NCI-H345 (cell line): ENCODE results near the gene GNG12.

Experiments used
- DNase-seq: peaks from one replicate; lab custom pipeline; 2025; lab: John Stamatoyannopoulos, UW

The GNG12 gene

DNA sequence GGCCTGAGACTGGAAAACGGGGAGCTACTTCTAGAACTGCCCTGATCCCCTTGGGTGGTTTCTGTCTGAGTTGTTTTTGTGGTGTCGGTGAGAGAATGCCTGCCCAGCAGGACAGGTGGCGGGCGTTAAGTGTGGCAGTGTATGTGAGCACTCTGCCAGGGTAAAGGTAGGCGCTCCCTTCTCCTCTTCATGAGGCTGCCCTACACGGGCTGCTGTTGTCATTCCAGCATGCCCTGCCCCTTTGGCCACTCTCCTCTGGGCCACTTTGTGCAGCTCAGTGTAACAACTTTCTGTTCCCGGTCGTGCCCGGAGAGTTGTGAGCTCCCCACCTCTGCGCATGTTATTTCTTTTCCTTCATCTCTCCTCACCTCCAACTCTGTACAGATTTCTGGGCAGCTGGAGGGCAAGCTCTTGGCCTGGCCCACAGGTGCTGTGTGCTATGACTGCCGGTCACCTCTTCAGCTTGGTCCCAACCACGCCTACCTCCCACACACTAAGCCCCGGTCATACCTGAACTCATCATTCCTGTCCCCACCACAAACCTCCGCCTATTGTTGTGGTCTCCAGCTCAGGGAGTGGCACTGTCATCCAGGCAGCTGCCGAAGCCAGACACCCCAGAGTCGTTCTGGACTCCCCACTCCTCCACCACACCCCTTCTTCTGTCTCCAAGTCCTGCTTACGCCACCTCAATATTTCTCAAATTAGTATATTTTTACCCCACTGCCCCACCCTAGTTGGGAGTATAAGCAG lies 79.3 kb downstream of the GNG12 start:
- DNase-seq, result no peak

- DNase-seq, result no peak
Observed at GRCh38 chr1:67752306-67752705, 81.0 kb downstream of the GNG12 start.

GRCh38 chr1:67750691-67751054 lies 82.6 kb downstream of the GNG12 start:
- DNase-seq, result no peak

GRCh38 chr1:67749844-67750690 lies 83.2 kb downstream of the GNG12 start:
- DNase-seq, result no peak

GRCh38 chr1:67749263-67749843 lies 83.9 kb downstream of the GNG12 start:
- no peak for DNase-seq

- DNase-seq, result no peak
Observed at GRCh38 chr1:67748630-67749029, 84.6 kb downstream of the GNG12 start.

- DNase-seq, result no peak
Observed at GRCh38 chr1:67747671-67748546, 85.4 kb downstream of the GNG12 start.

GRCh38 chr1:67745875-67746698 lies 87.2 kb downstream of the GNG12 start:
- no peak for DNase-seq

- DNase-seq, result no peak
Observed at GRCh38 chr1:67743072-67743725, 90.1 kb downstream of the GNG12 start.

DNA sequence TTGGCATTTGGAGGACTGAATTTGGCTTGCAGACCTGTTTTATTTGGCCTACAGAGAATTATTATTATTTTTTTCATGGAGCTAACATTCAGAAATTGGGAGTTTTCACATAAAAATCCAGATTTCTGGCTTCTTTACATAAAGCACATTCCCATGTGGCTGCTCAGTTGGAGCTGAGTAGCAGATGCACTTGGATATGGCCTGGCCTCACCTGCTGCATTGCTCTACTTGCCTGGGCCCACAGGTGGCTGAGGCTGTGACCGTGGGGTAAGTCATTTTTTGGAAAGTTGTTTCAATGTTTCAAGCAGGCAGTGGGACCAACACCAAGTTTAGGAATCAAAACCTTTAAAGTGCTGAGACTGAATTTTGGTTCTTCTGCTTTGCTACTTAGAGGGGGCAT lies 91.5 kb downstream of the GNG12 start:
- no peak for DNase-seq

DNA sequence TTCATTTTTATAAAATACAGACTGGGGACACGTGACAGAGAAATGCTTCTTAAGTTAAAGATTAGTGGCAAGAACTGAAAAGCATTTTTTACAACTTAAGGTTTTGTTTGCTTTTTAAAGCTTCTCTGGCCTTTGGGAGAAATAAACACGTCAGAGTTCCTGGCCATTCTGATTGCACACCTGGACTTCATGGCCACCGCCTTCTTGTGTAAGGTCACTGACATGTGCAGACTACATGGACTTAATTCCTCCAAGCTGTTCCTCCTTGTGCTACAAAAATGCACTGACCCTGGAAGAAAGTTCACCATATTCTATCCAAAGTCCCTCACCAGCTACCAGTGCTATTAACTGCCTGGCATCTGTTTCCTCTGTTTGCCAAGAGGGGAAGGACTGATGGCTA lies 92.1 kb downstream of the GNG12 start:
- no peak for DNase-seq

GRCh38 chr1:67740543-67740942 lies 92.7 kb downstream of the GNG12 start:
- DNase-seq, result no peak

DNA sequence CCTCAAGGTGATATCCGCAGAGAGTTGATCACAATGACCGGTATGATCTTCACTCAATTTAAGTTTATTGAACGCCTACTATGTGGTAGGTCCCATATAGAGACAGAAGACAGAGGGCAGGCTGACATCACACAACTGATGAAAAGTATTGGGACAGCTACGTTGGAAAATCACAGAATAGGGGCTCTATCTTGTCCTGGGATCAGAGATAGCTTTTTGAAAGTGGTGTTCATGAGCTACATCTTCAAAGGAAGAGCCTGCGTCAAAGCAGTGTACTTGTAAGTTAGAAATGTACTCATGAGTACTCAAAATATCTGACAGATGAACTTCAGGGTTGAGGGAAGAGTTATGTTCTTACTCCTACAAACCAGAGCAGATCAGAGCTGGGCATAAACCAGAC lies 93.9 kb downstream of the GNG12 start:
- DNase-seq, result no peak

DNA sequence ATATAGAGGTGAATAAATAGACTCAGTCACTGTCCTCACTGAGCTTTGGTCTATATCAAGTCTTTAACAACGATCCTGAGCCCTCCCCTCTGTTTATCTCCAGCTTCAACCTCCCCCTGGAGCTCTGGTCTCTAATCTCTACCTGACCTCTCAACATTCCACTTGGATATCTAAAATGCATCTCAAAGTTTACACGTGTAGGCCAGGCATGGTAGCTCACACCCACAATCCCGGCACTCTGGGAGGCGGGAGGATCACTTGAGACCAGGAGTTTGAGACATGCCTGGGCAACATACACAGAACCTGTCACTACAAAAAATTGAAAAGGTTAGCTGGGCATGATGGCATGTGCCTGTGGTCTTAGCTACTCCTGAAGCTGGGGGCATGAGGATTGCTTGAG lies 94.9 kb downstream of the GNG12 start:
- no peak for DNase-seq

- DNase-seq, result no peak
Observed at GRCh38 chr1:67737875-67738274, 95.4 kb downstream of the GNG12 start.

DNA sequence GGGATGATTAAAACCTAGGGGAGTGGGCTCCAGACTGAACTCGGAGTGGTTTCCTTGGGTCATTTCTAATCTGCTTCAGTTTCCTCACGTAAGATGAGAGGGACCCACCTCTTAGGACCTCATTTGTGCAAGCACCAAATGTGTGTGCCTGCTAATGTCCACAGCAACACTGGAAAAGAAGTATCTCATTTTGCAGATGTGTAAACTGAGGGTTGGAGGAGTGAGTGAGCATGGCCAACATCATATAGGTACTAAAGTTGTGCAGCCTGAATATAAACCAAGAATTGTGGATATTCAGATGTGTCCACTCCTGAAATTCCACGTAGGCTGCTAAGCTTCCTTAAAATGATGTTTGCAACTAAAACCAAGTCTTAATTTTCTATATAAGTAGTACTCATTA lies 96.5 kb downstream of the GNG12 start:
- DNase-seq, result no peak

DNA sequence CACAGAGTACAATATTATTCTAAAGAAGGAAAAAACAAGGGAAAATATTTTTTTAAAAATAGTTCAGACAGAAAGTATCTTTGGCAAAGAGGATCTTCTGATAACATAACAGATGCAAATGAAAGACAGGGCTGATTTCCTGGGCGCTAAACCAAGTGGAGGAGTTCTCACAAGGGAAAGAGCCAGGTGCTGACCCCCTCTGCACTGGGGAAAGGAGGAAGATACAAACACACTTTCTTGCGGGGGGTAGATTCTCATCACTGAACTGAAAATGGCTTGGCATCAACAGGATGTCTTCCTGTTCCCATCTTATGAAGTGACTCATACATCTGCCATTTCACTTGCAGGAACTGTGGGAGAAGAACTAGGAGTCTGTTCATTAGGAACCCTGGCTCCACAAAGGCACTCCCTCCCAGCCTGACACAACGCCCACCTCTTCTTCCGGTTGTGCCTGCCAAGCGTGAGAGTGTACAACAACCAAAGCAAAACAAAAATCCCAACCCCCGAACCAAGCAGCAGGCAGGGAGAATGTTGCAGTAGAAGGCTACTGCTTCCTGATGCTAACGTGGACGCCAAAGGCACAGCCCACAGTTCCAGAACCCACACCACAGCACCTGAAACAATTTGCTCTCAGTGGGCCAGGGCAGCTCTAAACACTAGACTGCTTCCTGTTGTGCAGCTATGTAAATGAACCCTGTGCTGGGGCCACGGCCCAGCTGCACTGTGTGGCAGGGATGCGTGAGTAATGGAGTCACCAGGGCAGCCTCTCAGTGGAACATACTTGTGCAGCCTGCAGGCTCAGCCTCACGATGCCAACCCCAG lies 97.2 kb downstream of the GNG12 start:
- DNase-seq, result peak; percentile 53

- no peak for DNase-seq
Observed at GRCh38 chr1:67735206-67735605, 98.1 kb downstream of the GNG12 start.

- no peak for DNase-seq
Observed at GRCh38 chr1:67734323-67734690, 99.0 kb downstream of the GNG12 start.
